CD4-positive, alpha-beta T cell treated with Interleukin-4 for 4 hours (primary cell): Measurements from ENCODE around the gene STK25.
"Not testable (repeated sequence)": the region's sequence is repeated elsewhere in the genome, so short reads cannot be mapped to it uniquely, and the experiment has no call there.

ENCODE experiments used
- DNase-seq: peaks from one replicate; pipeline ENCODE4 v3.0.0-alpha.2; 2020

STK25 gene

DNA sequence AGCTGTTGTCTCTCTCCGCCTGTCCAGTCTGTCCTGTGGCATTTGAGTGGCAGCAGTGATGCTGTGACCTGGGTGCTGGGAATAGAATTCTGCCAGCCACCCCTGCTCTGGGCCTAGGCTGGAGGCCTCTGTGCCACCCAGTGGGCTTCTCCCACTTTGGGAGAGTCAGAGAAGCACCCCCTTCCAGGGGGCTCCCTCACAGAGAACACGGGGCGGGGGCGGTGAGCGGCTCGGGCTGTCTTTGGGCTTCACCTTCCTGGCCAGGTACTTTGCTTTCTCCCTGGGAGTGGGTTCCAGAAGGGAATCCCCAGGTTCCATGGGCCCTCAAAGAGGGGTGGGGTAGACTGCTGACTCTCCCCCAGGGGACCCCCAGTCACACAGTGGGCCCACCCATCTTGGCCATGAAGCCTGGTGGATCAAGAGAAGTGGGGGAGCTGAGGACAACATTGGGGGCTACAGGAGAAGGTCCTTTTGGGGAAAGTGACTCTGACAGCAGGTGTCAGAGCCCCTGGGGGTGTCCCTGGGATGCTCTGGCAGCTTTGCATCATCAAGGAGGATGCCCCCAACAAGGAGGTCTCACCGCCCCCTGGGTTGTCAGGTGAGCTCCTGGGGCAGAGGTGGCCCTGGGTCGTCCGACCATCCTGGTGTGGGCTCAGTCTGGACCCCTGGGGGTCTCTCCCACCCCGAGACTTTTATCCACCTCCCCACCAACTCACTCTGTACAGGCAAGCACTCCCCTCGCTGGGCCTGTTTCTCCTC lies 31.4 kb upstream of the STK25 start:
- DNase-seq = no peak

DNA sequence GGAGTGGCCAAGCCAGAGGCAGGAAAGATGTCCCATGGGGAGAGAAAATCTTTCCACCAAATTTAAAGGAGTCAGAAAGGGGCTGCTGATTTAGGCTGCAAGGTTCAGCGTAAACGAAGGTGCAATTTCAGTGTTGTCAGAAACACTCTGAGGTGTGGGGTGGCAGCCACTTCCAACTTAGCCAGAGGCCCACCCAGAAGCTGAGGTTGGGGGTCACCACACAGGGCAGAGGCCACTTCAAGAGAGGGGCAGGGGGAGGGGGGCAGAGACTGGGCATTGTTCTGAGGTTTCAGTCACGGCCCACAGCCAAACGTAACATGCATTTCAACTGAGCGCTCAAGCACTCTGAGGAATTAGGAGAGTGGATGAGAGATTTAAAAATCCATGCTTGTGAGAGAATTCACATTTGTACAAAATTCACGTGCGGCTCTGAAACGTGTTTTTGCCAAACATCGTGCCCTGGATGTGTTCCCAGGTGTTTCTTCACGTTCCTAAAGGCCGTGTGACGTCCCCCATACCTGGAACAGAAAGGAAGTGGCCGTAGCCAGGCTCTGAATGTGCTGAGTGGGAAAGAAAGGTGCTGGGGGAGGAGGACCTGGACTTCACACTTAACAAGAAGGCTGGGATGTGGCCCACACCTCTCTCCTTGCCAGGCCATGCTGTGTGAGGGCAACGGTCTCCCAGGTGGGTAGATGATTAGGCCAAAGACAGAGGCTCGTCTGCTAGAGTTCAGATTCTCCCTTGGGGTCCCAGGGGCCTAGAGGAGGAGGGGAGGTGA lies 30.6 kb upstream of the STK25 start:
- no peak for DNase-seq

DNA sequence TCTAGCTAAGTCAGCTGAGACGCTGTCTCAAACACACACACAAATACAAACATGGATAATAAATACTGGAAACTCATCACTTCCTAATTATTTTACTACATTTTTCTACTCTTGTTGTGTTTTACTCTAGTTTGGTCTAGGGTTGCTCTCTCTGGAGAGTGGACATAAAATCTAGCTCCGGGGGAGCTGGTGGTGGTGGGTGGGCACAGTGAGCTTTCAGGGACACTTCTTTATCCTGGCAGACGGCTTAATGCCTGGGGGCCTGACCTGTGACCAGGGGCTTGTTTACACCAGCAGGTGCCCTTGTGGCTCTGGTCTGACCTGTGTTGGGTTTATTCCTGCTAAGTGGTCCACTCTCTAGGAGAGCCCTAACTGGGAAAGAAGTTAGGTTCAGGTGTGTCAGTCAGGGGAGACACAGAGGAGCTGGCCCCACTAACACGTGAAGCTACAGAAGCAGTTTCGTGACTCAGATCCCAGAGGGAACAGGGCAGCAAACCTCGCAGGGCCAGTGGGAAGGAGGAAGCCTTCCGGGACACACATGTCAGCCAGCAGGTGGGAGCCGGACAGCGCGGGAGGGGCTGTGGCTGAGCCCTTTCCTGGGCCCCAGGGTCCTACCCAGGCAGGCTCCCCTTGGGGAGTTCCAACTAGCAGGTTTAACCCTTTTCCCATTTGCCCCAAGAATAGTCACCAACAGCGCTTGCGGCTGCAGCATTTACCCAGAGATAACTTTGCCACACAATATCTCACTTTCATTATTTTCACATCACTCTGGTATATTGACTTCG lies 27.7 kb upstream of the STK25 start:
- DNase-seq = no peak

DNA sequence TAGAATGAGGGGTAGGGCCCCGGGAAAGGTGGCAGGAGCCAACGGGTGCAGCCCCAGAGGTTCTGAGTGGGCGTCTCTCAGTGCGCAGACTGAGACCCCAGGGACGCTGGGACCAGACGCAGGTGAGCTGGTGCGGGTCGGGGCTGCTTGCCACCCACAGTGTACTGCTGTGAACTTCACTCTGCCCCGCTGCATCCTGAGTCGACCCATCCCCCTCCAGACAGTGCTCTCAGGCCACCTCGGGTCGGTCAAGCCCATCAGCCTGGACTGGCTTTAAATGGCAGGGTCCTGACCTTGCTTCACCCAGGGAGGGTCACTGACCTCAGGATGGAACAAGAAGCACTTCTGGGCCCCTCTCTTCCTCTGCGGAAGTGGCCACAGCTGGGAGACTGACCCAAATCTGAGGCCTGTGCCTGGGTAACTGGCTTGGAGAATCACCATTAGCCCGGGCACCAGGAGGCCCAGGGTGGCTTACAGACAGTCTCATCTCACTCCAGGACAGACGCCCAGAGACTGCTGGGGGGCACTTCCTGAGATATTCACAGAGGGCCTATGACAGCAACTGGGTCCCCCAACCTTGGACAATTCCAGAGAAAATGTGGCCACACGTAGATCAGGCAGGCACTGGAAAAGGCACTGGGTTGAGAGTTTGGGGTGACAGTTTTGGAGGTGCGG lies 26.5 kb upstream of the STK25 start:
- DNase-seq = no peak

DNA sequence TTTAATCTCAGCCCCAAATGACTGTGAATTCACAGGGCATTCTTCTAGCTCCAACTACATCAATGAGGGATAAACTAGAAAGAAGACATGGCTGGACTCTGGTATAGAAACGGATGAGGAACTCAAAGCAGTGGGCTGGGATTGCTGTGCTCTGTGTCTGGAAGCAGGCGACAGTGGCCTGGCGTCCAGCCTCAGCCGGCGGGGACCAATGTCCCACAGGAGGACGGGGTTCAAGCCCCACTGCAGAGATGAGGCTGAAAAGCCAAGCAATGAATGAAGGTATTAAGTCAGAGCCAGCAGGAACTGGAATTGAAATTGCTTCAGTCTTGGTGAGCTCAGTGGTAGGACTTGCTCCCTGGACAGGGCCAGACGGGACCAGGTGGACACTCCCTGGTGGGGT lies 25.9 kb upstream of the STK25 start:
- DNase-seq = no peak

DNA sequence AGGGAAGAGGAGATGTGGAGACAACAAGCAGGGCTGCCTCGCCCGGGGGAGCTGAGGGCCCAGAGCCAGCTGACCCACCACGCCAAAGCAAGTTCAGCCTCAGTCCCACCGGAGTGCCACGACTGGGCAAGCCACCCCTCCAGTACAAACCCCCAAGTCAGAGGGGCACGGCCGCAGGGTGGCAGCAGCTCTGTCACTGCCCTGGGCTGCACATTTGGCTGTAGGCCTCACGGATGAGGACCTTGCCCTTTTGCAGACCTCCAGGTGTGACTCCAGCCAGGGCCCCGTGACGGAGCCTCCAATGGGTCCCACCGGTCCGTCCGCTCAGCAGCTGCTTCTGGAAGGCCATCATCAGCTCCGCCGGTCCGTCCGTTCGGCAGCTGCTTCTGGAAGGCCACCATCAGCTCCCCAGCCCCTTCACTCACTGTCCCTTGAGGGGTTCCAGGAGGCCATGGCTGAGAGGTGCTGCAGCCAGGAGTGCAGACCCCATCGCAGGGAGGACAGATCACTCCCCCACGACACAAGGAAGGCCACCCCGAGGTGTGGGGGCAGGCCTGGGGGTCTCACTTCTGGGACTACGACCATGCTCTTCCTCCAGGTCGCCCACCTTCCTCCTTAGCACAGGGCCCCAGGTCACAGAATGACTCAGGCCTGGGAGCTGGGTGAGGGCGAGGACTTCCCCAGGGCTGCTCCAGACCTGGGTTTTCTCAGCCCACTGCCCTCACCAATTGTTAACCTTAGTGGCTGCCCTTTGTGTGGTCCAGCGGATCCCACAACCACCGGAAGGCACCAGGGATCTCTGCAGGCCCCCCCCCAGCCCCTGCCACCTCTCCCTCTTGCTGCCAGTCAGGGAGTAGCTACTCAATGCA lies 24.6 kb upstream of the STK25 start:
- no peak for DNase-seq

DNA sequence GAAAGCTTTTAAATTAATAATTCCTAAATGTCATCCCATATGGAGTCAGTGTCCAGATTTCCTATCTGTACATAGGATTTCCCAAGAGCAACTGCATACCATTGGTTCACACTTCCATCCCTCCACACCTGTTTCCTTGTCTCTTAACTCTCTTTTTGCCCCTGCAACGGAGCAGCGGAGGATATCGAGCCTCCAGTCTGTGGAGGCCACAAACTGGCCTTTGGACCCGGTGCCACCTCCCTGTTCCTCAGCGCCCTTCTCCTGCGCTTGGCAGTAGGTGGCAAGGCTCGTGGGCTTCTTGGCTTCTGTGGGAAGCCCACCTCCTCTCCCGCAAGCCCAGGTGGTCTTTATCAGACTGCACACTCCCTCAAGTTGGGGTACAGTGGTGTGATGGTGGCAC lies 23.8 kb upstream of the STK25 start:
- no peak for DNase-seq

DNA sequence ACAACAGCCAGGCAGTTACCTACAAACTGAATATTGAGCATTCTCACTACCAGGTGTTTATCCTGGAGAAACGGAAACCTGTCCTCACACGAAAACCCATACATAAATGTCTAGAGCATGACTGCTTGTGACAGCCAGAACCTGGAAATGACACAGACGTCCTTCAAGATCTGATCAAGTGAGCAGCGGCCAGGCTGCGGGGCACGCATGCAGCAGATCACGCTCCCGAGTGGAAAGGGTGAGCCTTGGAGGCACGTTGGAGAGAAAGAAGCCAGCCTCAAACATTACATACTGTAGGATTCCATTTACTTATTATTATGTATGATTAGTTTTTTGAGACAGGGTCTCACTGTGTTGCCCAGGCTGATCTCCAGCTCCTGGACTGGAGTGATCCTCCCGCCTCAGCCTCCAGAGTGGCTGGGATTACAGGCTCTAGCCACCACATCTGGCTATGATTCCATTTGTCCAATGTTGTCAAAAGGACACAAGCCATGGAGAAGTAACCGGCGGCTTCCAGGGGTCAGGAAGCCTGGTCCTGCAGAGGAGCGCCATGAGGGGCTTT lies 22.9 kb upstream of the STK25 start:
- no peak for DNase-seq

DNA sequence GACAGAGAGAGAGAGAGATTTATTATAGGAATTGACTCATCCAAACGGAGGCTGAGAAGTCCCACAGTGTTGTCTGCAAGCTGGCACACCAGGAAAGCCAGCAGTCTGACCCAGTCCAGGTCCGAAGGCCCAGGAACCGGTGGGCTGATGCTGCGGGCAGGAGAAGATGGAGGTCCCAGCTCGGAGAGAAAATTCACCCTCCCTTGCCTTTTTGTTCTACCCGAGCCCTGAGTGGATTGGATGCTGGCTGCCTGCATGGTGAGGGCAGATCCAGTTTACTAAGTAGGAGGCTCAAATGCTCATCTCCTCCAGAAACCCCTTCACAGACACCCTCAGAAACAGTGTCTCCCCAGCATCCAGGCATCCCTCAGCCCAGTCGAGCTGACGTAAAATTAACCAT lies 22.2 kb upstream of the STK25 start:
- DNase-seq = no peak

DNA sequence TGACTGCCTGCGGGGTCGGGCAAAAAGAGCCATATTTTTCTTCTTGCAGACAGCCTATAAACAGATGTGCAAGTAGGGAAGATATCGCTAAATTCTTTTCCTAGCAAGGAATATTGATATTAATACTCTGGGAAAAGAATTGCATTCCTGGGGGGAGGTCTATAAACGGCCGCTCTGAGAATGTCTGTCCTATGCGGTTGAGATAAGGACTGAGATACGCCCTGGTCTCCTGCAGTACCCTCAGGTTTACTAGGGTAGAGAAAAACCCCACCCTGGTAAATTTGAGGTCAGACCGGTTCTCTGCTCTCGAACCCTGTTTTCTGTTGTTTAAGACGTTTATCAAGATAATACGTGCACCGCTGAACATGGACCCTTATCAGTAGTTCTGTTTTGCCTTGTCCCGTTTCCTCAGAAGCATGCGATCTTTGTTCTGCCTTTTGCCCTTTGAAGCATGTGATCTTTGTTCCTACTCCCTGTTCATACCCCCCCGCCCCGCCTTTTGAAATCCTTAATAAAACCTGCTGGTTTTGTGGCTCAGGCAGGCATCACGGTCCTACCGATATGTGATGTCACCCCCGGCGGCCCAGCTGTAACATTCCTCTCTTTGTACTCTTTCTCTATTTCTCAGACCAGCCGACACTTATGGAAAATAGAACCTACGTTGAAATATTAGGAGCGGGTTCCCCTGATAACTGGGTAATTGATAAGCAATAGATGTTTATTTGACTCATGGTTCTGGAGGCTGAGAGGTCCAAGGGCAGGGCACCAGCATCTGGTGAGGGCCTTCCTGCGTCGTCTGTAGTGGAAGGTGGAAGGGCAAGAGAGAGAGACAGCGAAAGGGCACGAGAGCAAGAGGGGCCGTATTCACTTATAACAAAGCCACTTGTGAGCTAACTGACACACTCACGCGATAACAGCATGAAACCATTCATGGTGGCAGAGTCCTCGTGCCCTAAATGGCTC lies 17.7 kb upstream of the STK25 start:
- not testable (repeated sequence) for DNase-seq

DNA sequence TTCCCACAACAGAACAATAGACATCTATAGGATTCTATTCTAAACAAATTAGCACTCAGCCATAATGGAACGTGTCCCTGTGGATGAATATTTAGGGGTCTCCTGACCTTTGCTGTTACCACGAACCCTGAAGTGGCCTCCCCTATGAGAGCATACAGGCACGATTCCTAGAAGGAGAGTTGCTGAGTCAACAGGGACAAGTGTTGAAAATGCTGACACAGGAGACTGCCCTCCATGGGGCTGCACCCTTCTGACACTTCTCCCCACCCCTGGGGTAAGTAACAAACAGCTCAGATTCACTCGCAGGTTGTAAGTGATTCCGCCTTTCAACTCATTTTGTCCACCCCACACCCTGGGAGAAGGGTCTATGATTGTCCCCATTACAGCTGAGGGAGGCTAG lies 14.1 kb upstream of the STK25 start:
- no peak for DNase-seq

DNA sequence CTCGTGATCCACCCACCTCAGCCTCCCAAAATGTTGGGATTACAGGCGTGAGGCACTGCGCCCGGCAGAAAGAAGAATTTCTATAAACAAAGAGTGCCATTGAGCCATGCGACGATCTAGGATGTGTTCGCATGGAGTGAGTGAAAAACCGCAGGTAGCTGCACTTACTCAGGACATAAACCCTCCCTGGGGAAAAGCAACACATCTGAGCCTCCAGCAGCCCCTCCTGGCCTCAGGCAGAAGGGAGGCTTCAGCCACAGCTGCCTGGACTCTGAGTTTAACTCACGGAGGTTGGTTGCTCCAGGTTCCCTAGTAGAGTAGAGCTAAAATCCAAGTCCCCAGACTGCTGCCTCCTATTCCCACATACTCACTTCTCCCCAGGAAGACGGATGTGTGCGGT lies 11.3 kb upstream of the STK25 start:
- no peak for DNase-seq

DNA sequence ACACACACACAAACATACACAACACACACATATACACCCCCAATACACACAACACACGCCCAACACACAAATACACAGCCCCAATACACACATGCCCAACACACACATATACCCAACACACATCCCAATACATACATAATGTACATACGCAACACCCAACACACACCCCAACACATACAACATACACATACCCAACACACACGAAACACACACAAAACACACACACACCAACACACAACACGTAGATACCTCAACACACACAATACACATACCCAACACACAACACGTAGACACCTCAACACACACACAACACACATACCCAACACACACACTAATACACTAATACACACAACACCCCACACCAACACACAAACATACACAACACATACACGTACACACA lies 8.9 kb upstream of the STK25 start:
- no peak for DNase-seq

DNA sequence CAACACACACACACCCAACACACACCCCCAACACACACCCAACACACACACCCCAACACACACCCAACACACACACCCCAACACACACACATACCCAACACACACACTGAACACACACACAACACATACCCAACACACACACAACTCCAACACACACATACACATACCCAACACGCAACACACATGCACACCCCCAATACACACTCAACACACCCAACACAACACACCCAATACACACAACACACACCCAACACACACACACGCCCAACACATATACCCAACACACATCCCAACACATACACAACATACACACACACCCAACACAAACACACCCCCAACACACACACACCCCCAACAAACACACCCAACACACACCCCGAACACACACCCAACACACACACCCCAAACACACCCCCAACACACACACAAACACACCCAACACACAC lies 8.2 kb upstream of the STK25 start:
- no peak for DNase-seq

DNA sequence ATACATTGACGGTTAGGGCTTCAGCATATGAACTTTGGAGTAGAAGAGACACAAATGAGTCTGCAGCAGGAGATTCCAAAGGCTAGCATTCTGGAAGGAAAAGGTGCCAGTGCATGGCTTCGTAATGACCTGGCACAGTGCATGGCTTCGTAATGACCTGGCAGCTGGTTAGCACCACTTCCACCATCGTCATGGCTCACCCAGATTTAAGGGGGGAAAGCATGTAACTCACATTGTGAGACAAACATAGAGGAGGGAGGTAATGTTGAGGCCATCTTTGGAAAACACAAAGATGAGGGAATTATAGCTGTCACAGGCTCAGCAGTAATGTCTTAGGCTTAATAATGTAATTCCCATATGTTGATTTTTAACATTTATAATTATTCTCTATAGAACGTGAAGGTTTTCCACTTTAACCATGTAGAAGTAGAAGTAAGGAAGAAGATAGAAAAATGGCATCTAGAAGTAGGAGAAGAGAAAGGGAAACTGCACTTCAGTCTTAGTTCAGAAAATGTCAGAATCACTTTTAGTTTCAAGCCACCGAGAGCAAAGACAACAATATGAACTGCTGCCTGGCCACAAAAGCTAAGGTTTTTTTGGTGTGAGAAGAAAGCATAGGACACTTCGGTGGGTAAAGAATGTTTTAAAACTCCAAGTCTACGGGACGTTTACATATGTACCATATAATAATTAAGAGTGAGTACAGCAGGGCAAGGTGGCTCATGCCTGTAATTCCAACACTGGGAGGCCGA lies 6.8 kb upstream of the STK25 start:
- DNase-seq = no peak

DNA sequence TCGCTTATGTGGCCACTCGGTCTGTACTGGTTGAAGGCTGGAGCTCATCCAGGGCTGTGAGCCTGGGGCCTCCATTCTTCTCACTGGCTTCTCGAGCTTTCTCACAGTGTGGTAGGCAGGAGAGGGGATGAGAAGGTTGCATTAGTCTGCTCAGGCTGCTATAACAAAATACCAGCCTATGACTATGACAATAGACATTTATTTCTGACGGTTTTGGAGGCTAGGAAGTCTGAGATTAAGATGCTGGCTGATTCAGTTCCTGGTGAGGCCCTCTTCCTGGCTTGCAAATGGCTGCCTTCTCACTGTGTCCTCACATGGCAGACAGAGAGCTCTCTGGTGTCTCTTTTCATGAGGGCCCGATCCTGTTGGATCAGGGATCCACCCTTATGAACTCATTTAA lies 6.2 kb upstream of the STK25 start:
- DNase-seq = no peak

DNA sequence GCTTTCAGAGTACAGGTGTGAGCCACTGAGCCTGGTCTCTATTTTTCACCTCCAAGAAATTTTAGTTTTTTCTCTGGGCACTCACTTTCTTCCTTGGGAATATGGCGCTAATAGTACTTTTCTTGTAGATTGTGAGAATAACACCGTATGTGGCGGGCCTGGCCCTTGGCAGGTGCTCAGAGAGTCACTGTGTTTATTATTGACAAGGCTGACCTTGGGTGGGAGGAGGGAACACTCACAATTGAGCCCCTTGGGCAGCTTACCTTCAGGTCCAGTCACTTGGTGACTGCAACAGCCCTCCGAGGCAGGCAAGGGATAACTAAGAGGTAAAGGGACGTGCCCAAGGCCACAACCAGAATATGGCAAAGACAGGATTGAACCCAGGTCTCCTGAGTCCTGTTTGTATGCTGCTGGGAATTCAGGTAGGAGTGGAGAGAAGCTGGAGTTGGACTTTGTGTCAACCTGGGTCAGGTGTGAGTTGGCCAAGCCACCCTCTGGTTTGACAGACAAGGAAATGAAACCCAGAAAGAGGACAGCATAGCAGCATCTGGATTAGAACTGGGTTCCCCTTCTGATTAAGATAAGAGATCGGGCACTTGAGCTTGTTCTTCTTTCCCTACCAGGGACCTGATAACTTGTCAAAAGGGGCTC lies 2.8 kb upstream of the STK25 start:
- DNase-seq = no peak

DNA sequence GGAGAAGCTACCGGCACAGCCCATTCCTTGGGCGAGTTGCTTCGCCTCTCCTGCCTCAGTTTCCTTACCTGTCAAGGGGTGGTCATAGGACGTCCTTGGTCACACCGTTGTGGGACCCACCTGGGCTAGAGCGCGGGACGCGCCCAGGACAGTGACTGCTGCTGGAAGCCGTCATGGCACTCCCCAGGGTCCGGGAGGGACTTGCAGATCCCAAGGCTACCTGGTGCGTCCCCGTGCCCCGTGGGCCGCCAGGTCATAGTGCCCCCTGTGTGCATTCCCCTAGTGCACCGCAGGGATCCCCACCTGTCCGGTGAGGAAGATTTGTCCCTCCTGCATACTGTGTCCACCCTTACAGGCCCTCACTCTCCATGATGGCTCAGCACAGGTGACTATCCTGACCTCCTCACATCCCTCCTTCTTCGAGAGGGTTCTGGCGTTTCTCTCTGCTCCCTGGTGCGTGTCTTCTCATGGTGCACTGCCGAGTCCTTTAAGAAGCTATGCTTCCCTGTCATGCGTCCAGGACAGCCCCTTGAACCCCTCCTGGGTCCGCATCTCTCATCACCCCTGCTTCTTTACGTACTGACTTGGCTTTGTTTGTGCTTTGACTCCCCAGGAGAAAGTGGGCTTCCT lies 886 bp upstream of the STK25 start:
- no peak for DNase-seq
